Neural cell (in vitro differentiated cells): Measurements from ENCODE around the gene KERA.

Experiments used
- EZH2 ChIP-seq: fragments of 200-600, 300-800 bp; shearing (Covaris generic), sonication (generic); IDR thresholded peaks from 2 replicates; pipeline ENCODE4 v1.6.1; 2014; ENCODE audit warnings: antibody characterized with exemption, low read length, borderline replicate concordance, mild to moderate bottlenecking; ENCODE audit not compliant: insufficient read depth, poor library complexity, severe bottlenecking
- POLR2AphosphoS5 ChIP-seq: IDR thresholded peaks from 2 replicates; pipeline ENCODE4 v1.6.1; 2012
- RAD21 ChIP-seq: fragments of 450-650 bp; conservative IDR thresholded peaks from 2 replicates; pipeline ENCODE4 v1.6.1; 2014; ENCODE audit warnings: antibody characterized with exemption, mild to moderate bottlenecking, moderate library complexity
- REST ChIP-seq: IDR thresholded peaks from 2 replicates; pipeline ENCODE4 v1.6.1; 2012; ENCODE audit warnings: borderline replicate concordance
- TAF1 ChIP-seq: IDR thresholded peaks from 2 replicates; pipeline ENCODE4 v1.6.1; 2012; ENCODE audit warnings: low read depth
- TF ChIP-seq, protein P1 (sequence below): fragments of 450-650 bp; IDR thresholded peaks from 2 replicates; pipeline ENCODE4 v1.5.1; 2014; ENCODE audit warnings: antibody characterized with exemption, mild to moderate bottlenecking, moderate library complexity; ENCODE audit not compliant: poor library complexity, severe bottlenecking

GRCh38 chr12:91074154-91074709 lies 16.4 kb upstream of the KERA start:
- TF ChIP-seq POLR2AphosphoS5 (no peak), TAF1 (no peak), EZH2 (no peak), REST (no peak), RAD21 (no peak)
- TF ChIP-seq, protein P1, sequence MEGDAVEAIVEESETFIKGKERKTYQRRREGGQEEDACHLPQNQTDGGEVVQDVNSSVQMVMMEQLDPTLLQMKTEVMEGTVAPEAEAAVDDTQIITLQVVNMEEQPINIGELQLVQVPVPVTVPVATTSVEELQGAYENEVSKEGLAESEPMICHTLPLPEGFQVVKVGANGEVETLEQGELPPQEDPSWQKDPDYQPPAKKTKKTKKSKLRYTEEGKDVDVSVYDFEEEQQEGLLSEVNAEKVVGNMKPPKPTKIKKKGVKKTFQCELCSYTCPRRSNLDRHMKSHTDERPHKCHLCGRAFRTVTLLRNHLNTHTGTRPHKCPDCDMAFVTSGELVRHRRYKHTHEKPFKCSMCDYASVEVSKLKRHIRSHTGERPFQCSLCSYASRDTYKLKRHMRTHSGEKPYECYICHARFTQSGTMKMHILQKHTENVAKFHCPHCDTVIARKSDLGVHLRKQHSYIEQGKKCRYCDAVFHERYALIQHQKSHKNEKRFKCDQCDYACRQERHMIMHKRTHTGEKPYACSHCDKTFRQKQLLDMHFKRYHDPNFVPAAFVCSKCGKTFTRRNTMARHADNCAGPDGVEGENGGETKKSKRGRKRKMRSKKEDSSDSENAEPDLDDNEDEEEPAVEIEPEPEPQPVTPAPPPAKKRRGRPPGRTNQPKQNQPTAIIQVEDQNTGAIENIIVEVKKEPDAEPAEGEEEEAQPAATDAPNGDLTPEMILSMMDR: no peak
